ENCODE data around the gene SGCD. TPM values are rescaled to one million over a fixed set of nuclear protein-coding genes. Genes with fewer than 3 reads are reported as not detected.

The SGCD gene
- total RNA-seq, 1 experiment from 2014 or later: not detected

DNA sequence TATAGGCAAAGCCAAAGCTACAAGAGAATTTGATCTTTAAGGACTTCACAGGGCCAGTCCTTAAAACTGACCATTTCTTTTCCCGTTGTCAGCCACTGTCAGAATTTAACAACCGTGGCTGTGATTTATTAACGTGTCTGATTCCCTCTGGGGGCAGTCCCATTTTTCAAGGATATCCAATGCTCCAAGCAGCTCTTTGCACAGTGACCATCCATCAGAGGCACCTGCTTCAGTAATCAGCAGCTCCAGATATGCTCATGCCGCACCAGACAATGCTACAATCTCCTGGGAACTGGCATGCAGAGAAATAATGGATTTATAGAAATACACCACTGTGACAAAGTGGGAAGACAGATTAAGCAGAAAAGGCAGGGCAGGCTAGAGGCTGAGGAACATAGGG lies 359.8 kb downstream of the SGCD start (continued):
- no peak for TF ChIP-seq JUND (IDR thresholded peaks at IDR 0.05)
- TF ChIP-seq FOSL1 (IDR thresholded peaks at IDR 0.05; ENCODE audit: low read depth): no peak

- DNase-seq (ENCODE audit: low read depth, low spot score) (no peak), ATAC-seq (no peak)
- Histone ChIP-seq H3K27me3 (ENCODE audit: insufficient read depth, low read length) (no peaks in the 10 kb centered on the region), H3K36me3 (ENCODE audit: control insufficient read depth in 1 of 2, insufficient read depth in 2 of 2, low read length in 2 of 2) (no peaks in the 10 kb centered on the region), H2AFZ (ENCODE audit: low read depth, low read length, poor library complexity, severe bottlenecking) (no peak overlapping the region), H3K4me2 (ENCODE audit: low read length) (no peak overlapping the region), H3K4me3 (replicated peaks in 1 of 2; ENCODE audit: low read depth in 1 of 2, low read length in 2 of 2) (no peak overlapping the region), H3K9me2 (ENCODE audit: insufficient read depth) (no peaks in the 10 kb centered on the region), H3K4me1 (ENCODE audit: control insufficient read depth in 1 of 2, insufficient read depth in 2 of 2, low read length in 2 of 2) (no peaks in the 10 kb centered on the region), H3K27ac (ENCODE audit: low read depth, low read length) (no peak overlapping the region), H4K20me1 (ENCODE audit: insufficient read depth) (no peaks in the 10 kb centered on the region), H3K9ac (ENCODE audit: low read length) (no peak overlapping the region), H3K79me2 (ENCODE audit: insufficient read depth, low read length) (no peaks in the 10 kb centered on the region), H3K9me3 (ENCODE audit: control insufficient read depth in 1 of 2, insufficient read depth in 1 of 2, low read depth in 1 of 2, low read length in 2 of 2) (no peaks in the 10 kb centered on the region)
- POLR2A ChIA-PET: no interaction called here
- RAD21 ChIA-PET (ENCODE audit: low non-redundant PET in 1 of 2, low total read pairs in 2 of 2, uncharacterized antibody in 2 of 2, unreplicated experiment in 2 of 2): no interaction called here
- BruUV-seq (replicated peaks): no TSS peak
- intact Hi-C loops (cut with micrococcal nuclease): no loop called here
- CTCF ChIA-PET: no interaction called here
- TF ChIP-seq POLR2AphosphoS5 (IDR thresholded peaks at IDR 0.05; ENCODE audit: low read depth, low read length): no peak
- no peak for TF ChIP-seq FOSL1 (IDR thresholded peaks at IDR 0.05; ENCODE audit: low read depth)
- TF ChIP-seq EGR1 (IDR thresholded peaks at IDR 0.05; ENCODE audit: low read depth): no peak
- no peak for TF ChIP-seq ZFX (IDR thresholded peaks at IDR 0.05)
- TF ChIP-seq RAD21 (IDR thresholded peaks at IDR 0.05; ENCODE audit: low read depth): no peak
- TF ChIP-seq EZH2 (IDR thresholded peaks at IDR 0.05): no peak
- TF ChIP-seq TCF7L2 (IDR thresholded peaks at IDR 0.05; ENCODE audit: borderline replicate concordance, extremely low read depth, insufficient read depth, insufficient read length): no peak
- TF ChIP-seq SP1 (IDR thresholded peaks at IDR 0.05; ENCODE audit: low read depth): no peak
- TF ChIP-seq, protein P1, sequence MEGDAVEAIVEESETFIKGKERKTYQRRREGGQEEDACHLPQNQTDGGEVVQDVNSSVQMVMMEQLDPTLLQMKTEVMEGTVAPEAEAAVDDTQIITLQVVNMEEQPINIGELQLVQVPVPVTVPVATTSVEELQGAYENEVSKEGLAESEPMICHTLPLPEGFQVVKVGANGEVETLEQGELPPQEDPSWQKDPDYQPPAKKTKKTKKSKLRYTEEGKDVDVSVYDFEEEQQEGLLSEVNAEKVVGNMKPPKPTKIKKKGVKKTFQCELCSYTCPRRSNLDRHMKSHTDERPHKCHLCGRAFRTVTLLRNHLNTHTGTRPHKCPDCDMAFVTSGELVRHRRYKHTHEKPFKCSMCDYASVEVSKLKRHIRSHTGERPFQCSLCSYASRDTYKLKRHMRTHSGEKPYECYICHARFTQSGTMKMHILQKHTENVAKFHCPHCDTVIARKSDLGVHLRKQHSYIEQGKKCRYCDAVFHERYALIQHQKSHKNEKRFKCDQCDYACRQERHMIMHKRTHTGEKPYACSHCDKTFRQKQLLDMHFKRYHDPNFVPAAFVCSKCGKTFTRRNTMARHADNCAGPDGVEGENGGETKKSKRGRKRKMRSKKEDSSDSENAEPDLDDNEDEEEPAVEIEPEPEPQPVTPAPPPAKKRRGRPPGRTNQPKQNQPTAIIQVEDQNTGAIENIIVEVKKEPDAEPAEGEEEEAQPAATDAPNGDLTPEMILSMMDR (IDR thresholded peaks at IDR 0.05 in 2 of 3, conservative IDR thresholded peaks at IDR 0.05 in 1 of 3; ENCODE audit: borderline replicate concordance in 1 of 3, insufficient read depth in 1 of 3, low read depth in 2 of 3, low read length in 2 of 3): no peak
- TF ChIP-seq, protein P2, sequence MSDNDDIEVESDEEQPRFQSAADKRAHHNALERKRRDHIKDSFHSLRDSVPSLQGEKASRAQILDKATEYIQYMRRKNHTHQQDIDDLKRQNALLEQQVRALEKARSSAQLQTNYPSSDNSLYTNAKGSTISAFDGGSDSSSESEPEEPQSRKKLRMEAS (IDR thresholded peaks at IDR 0.05): no peak
- no peak for TF ChIP-seq JUND (IDR thresholded peaks at IDR 0.05)
- no peak for TF ChIP-seq POLR2A (IDR thresholded peaks at IDR 0.05; ENCODE audit: borderline replicate concordance, extremely low read depth, insufficient read depth, insufficient read length)
- no peak for TF ChIP-seq CBX3 (IDR thresholded peaks at IDR 0.05; ENCODE audit: low read depth)
- no peak for TF ChIP-seq SRF (IDR thresholded peaks at IDR 0.05; ENCODE audit: low read depth)
- TF ChIP-seq, protein P3, sequence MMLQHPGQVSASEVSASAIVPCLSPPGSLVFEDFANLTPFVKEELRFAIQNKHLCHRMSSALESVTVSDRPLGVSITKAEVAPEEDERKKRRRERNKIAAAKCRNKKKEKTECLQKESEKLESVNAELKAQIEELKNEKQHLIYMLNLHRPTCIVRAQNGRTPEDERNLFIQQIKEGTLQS (IDR thresholded peaks at IDR 0.05): no peak
- no peak for TF ChIP-seq SIN3A (IDR thresholded peaks at IDR 0.05; ENCODE audit: low read depth)
- TF ChIP-seq EZH2phosphoT487 (IDR thresholded peaks at IDR 0.05; ENCODE audit: borderline replicate concordance): no peak
Measured at GRCh38 chr5:156687514-156687913, 360.6 kb downstream of the SGCD start.

Data from HCT116 (cell line).